NCI-H2107 (cell line): ENCODE results near the gene SFTPD.

Experiments
- DNase-seq: peaks from one replicate; lab custom pipeline; 2025; lab: John Stamatoyannopoulos, UW

The SFTPD gene

DNA sequence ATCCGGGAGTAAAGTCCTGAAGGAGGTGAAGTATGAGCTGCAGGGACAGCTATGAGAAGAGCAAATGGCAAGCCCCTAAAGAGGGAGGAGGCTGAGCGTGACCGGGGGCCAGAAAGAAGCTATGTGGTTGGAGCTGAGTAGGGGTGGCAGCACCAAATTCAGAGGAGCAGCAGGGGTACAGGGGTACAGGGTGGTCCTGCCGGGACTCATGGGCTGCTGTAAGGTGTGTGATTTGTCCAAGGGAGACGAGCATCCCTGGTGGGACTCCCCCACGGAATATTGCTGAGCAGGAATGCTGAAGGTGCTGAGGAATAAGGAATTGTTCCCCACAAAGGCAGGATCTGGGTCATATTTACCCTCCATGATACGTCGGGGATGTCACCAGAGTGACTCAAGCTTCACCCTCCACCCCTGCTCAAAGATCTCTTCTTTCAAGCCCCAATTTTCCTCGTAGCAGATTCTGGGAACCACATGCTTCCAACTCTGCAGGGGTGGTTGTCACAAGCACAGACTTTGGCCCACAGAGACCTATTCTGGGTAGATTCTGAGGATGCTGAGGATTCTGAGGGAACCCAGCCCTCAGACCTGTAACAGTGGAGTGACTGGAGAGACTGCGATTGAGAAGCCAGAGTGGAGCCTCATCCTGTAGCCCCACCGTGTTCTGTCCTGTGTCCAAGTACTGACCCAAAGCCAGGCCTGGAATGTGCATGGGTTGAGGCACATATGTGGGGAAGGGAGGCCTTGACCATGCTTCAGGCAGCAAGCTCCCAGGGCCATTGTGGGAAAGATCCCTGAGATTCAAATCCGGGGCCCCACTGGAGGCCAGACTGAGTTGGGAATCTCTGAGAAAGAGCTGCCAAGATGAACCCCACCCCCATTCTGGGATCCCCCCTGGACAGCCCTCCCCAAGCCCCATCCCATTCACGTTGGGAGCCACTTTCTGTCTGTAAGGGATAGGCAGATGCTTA is 4.2 kb downstream of the SFTPD start:
- DNase-seq, result no peak

GRCh38 chr10:79943871-79944270 is 5.0 kb downstream of the SFTPD start:
- DNase-seq, result no peak

GRCh38 chr10:79942261-79943185 is 6.4 kb downstream of the SFTPD start:
- no peak for DNase-seq

DNA sequence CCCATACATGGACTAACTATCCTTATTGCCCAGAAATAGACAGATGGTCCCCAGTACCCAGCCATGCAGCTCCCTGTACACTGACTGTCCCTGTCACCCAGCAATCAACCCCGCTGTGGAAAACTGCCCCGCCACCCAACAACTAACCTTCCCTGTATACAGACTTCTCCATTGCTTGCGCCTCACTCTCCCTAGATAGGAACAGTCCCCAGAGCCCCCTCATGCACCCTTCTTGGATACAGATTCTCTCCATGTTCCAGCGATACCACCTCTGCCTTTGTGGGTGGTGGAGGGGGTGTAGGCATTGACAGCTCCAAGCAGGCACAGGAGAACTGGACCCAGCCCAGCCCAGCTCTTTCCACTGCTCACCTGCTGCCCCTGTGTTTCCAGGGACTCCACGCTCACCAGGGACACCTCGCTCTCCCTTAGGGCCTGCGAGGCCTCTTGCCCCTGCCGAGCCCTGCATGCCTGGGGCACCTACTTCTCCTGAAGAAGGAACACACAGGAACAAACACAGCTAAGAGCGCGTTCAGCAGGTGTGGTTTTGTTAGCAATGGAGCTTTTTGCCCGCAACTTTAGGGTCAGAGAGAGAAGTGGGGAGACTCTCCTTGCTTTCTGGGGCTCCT is 7.2 kb downstream of the SFTPD start:
- no peak for DNase-seq

DNA sequence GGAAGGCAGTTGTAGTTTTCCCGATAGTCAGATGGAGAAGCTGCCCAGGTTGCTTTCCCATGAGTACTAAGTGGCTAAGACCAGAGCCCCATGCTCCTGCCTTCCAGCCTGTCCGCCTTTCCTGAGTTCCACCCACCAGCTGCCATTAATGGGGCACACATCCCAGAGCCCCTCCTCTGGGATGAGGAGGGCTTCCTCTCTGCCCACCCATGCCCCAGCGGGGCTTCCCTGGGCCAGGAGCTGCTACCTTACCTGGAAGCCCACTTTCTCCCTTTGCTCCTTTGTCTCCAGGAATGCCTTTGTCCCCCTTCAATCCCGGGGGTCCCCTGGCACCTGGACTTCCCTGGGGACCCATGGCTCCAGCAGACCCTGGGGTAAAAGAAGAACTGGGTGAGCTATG is 7.8 kb downstream of the SFTPD start:
- no peak for DNase-seq

DNA sequence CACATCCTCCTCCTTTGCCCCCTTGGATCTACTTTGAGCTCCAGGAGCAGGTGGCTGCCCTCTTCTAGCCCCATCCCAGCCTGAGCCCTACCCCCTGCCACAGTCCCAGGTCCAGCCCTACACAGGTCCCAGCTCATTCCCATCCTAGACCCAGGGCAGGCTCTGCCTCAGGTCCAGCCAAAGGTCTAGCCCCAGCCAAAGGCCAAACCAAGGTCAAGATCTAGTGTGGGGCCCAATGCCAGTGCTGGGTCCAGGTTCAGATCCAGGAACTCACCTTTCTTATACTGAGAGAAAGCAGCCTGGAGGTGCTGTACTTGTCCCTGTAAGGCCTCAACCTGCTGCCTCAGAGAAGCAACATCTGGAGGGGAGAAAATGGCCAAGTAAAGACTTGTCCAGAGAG is 8.5 kb downstream of the SFTPD start:
- DNase-seq, result no peak

- DNase-seq, result no peak
These were observed 8.9 kb downstream of the SFTPD start for GRCh38 chr10:79939969-79940368.

DNA sequence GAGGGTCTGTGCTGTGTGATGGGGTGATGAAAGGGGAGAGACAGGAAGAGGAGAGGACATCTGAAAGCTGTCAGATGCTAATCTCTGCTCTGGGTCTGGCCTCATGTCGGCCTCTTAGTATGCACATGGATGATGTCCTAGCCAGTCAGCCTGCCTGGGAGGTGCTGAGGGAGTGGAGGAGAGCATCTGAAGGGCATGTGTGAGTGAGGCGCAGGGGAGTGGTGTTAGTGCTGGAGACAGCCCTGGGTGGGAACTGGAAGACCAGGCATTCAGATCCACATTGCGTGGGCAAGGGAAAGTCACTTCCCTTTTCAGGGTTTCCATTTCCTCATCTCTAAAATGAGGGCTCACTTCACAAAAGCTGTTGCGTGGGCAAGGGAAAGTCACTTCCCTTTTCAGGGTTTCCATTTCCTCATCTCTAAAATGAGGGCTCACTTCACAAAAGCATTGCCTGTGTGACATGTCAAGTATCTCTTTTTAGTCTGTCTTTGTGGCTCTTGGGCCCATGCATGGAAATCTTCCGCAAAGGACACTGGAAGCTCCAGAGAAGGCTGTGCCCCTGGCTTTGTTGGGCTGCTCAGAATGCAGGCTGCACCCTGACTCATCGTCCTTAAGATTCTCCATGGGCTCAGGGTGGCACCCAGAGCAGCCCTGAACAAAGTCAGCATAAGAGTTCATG is 10.0 kb downstream of the SFTPD start:
- DNase-seq, result no peak

DNA sequence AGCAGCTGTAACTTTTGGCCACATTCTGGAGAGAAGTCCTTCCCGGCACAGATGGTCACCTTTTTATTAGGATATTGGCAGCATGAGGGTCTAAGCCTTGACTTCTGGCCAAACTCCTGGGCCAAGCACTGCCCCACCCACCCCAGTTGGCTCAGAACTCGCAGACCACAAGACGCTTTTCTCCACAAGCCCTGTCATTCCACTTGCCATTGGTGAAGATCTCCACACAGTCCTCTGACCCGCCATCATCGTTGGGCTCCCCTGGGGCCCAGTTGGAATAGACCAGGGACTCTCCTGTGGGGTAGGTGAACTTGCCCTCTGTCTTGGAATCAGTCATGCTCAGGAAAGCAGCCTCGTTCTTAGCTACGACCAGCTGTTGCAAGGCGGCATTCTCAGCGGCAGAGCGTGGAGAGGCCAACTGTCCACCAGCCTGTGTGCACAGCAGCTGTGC is 11.2 kb downstream of the SFTPD start:
- no peak for DNase-seq

GRCh38 chr10:79936625-79937615 is 12.0 kb downstream of the SFTPD start:
- DNase-seq, result no peak

DNA sequence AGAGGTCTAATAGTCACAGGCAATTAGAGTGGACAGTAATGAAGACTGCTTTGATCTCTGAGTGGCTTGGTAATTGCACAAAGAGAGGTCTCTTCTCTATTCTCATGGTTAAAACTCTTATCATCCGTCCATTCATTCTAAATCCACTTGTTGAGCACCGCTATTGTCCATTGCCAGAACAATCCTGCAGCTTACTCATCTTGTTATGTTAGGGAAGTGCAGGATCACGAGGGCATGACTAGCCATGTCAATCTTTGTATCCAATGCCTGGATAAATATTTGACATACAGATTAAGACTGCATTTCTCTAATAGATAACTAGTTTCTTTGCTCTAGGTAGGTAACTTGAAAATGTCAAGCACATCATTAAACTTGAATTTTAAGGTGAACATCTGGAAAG is 14.9 kb downstream of the SFTPD start:
- DNase-seq, result no peak

- DNase-seq, result no peak
These were observed 16.0 kb downstream of the SFTPD start for GRCh38 chr10:79932841-79933379.

DNA sequence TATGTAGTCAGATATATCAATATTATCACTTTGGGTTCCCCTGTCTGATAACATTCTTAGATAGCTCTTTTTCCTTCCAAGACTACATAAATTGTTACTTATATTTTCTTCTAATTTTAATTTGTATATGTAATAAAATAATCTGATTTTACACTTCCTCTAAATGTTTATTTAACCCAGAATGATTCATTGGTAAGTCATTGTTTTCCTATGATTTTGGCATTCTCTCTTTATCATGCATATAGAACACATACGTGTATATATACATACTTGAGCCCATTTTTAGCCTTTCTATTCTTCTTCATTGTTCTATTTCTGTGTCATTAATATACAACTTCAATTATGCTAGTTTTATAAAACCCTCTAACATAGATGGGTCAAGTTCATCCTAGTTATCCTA is 16.6 kb downstream of the SFTPD start:
- DNase-seq, result no peak

GRCh38 chr10:79930751-79931150 is 18.2 kb downstream of the SFTPD start:
- no peak for DNase-seq

DNA sequence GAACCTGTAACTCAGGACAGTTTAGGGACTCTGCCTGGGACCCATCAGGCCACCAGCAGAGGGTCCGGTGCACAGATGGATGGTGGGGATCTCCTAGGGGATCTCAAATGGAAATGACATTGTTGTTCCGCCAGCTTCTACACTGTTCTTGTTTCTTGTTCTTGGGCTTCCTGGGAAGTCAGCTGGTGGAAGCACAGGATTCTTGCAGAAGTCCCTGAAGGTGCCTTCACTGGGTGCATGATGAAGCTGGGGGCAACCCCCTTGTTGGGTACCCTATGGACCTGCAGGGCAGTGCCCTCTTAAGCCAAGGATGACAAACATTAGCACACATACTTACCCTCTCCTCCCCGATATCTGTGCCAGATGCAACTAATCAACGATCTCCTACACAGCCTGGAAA is 18.6 kb downstream of the SFTPD start:
- DNase-seq, result no peak

GRCh38 chr10:79929409-79929904 is 19.4 kb downstream of the SFTPD start:
- peak; percentile 46 for DNase-seq

DNA sequence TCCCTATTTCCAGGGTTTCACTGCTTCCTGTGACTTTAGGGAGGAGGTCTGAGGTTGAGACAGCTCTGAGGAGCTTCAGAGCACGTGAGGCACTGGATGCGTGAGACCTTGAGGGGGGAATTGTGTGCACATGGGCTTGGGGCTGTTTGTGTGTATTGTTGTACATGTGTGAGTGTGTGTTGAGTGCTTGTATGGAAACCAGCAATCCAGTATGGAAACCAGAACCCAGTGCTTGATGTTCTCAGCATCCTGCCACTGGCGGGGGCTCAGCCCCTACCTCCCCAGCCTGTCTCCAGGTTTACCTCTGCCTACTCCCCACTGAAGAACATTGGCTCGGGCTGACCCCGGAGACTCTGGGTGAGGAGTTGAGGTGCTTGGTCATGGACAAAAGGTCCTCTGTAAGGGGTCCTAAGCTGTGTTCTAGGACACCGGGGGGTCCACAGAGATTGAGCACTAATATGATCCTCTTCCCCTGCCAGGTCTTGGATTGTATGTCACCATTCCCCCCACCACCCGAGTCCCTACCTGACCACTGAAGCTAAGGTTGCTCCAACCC is 20.8 kb downstream of the SFTPD start:
- DNase-seq, result no peak

DNA sequence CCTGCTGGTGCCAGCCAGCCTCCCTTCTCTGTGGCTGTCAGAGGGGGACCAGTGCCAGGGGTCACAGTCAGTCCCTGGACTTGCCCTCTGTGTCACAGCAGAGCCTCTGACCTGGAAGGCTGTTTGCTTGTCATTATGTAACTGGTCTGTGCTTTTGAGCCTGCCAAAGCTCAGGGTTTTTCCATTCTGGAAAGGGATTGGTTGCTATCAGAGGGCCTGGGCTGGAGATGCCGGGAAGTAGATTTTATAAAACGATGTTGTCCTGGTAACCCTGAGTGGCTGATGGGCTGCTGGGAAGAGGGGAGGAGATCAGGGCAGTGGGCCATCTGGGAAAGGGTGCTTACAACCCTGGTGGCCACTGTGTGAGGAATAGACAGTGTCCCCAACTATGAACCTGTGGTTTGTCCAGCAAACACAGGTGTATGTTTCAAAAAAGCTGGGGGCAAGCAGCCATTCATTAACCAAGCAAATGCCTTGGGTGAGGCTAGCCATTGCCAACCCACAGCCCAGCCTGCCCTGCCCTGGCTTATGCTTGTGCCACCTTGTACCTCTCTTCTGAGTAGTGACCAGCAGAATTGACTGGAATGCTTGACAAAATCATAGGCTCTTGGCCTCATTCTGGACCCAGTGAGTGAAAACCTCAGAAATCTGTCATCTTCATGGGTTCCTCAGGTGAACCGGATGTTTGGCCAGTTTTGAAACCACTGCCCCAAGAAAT is 21.6 kb downstream of the SFTPD start:
- DNase-seq, result no peak

DNA sequence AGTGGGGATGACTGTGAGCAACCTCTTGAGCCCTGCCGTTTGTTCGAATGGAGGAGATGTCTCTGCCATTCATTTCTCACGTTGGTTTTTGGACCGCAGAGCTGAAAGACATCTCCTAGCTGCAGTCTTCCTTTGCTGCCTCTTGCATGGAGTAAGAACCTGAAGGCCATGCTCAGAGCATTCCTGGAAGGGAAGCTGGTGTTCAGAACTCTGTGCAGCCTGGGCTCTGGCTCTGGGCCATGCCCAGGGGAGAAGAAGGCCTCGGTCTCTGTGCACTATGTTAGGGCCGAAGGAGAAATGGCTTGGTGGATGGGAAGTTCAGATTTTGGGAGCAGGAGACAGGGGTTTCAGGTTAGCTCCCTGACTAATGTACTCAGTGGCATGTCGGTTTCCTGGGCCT is 22.9 kb downstream of the SFTPD start:
- no peak for DNase-seq
